Neural cell (in vitro differentiated cells): ENCODE results near the gene AUNIP. TPM values are rescaled to one million over a fixed set of nuclear protein-coding genes. Genes with fewer than 3 reads are reported as not detected.

ENCODE experiments used
- H2AFZ ChIP-seq: fragments of 200-600, 300-800 bp; sonication (generic), shearing (Covaris generic); 2 replicates; pipeline ENCODE4 v1.6.0; 2014; ENCODE audit warnings: low read depth, mild to moderate bottlenecking, antibody characterized with exemption, low read length, moderate library complexity
- H3F3A ChIP-seq: fragments of 200-600 bp; shearing (Covaris generic); 2 replicates; pipeline ENCODE4 v1.6.1; 2016; ENCODE audit warnings: mild to moderate bottlenecking, moderate library complexity, mixed read lengths, antibody characterized with exemption, low read length; ENCODE audit not compliant: insufficient read depth, poor library complexity, severe bottlenecking
- H3K27ac ChIP-seq: fragments of 200-600, 300-800 bp; sonication (generic), shearing (Covaris generic); 2 replicates; pipeline ENCODE4 v1.5.1; 2014; ENCODE audit warnings: mild to moderate bottlenecking, low read length, moderate library complexity
- H3K27me3 ChIP-seq: fragments of 300-800, 200-600 bp; sonication (generic), shearing (Covaris generic); 2 replicates; pipeline ENCODE4 v1.6.0; 2014; ENCODE audit warnings: mild to moderate bottlenecking, low read depth, low read length, moderate library complexity; ENCODE audit not compliant: insufficient read depth
- H3K36me3 ChIP-seq: fragments of 300-800, 200-600 bp; sonication (generic), shearing (Covaris generic); 2 replicates; pipeline ENCODE4 v1.5.1; 2014; ENCODE audit warnings: mild to moderate bottlenecking, antibody characterized with exemption, low read length, moderate library complexity; ENCODE audit not compliant: insufficient read depth
- H3K4me2 ChIP-seq: fragments of 300-800, 200-600 bp; sonication (generic), shearing (Covaris generic); 2 replicates; pipeline ENCODE4 v1.6.0; 2014; ENCODE audit warnings: mild to moderate bottlenecking, low read length
- H3K4me3 ChIP-seq: fragments of 300-800, 200-600 bp; sonication (generic), shearing (Covaris generic); 2 replicates; pipeline ENCODE4 v1.5.1; 2014; ENCODE audit warnings: mild to moderate bottlenecking, low read length, moderate library complexity
- H3K79me2 ChIP-seq: fragments of 200-600 bp; shearing (Covaris generic); replicated peaks from 2 replicates; pipeline ENCODE4 v1.6.0; 2014; ENCODE audit warnings: mild to moderate bottlenecking, low read length, moderate library complexity; ENCODE audit not compliant: insufficient read depth
- H3K9ac ChIP-seq: fragments of 300-800, 200-600 bp; sonication (generic), shearing (Covaris generic); 2 replicates; pipeline ENCODE4 v1.6.1; 2016; ENCODE audit warnings: mild to moderate bottlenecking, low read length, mixed read lengths
- H3K9me2 ChIP-seq: fragments of 200-600 bp; shearing (Covaris generic); 2 replicates; pipeline ENCODE4 v1.6.1; 2016; ENCODE audit warnings: mild to moderate bottlenecking, low read length, mixed read lengths; ENCODE audit not compliant: insufficient read depth
- H3K9me3 ChIP-seq: fragments of 200-600, 300-800 bp; sonication (generic), shearing (Covaris generic); 2 replicates; pipeline ENCODE4 v1.6.1; 2016; ENCODE audit warnings: mild to moderate bottlenecking, mixed run types, low read length, moderate library complexity, mixed read lengths
- H4K20me1 ChIP-seq: fragments of 200-600 bp; shearing (Covaris generic); 2 replicates; pipeline ENCODE4 v1.6.1; 2016; ENCODE audit warnings: mild to moderate bottlenecking, mixed run types; ENCODE audit not compliant: insufficient read depth
- EP300 ChIP-seq: fragments of 450-650 bp; conservative IDR thresholded peaks from 2 replicates; pipeline ENCODE4 v1.6.1; 2014; ENCODE audit warnings: antibody characterized with exemption, mild to moderate bottlenecking, moderate library complexity; ENCODE audit not compliant: poor library complexity, severe bottlenecking
- EZH2 ChIP-seq: fragments of 200-600, 300-800 bp; shearing (Covaris generic), sonication (generic); IDR thresholded peaks from 2 replicates; pipeline ENCODE4 v1.6.1; 2014; ENCODE audit warnings: antibody characterized with exemption, low read length, borderline replicate concordance, mild to moderate bottlenecking; ENCODE audit not compliant: insufficient read depth, poor library complexity, severe bottlenecking
- MXI1 ChIP-seq: fragments of 450-650 bp; conservative IDR thresholded peaks from 2 replicates; pipeline ENCODE4 v1.6.1; 2014; ENCODE audit warnings: antibody characterized with exemption, mild to moderate bottlenecking; ENCODE audit not compliant: poor library complexity, severe bottlenecking
- POLR2AphosphoS5 ChIP-seq: IDR thresholded peaks from 2 replicates; pipeline ENCODE4 v1.6.1; 2012
- RAD21 ChIP-seq: fragments of 450-650 bp; conservative IDR thresholded peaks from 2 replicates; pipeline ENCODE4 v1.6.1; 2014; ENCODE audit warnings: antibody characterized with exemption, mild to moderate bottlenecking, moderate library complexity
- SMC3 ChIP-seq: fragments of 450-650 bp; conservative IDR thresholded peaks from 2 replicates; pipeline ENCODE4 v1.6.1; 2014; ENCODE audit warnings: antibody characterized with exemption, mild to moderate bottlenecking, moderate library complexity; ENCODE audit not compliant: poor library complexity
- TAF1 ChIP-seq: IDR thresholded peaks from 2 replicates; pipeline ENCODE4 v1.6.1; 2012; ENCODE audit warnings: low read depth
- polyA plus RNA-seq: library from polyadenylated mRNA; depleted of rRNA; stranded (reverse); fragments of >200 nt; gene quantifications from 2 replicates; pipeline ENCODE4 v1.2.3, GENCODE V29; 2014
- TF ChIP-seq, protein P1 (sequence below): fragments of 450-650 bp; IDR thresholded peaks from 2 replicates; pipeline ENCODE4 v1.5.1; 2014; ENCODE audit warnings: antibody characterized with exemption, mild to moderate bottlenecking, moderate library complexity; ENCODE audit not compliant: poor library complexity, severe bottlenecking
- TF ChIP-seq, protein P2 (sequence below): IDR thresholded peaks from 2 replicates; pipeline ENCODE4 v1.6.1; 2012; ENCODE audit warnings: borderline replicate concordance

The AUNIP gene
- polyA plus RNA-seq, 1 donor from 2014 or later: 0.48 TPM

DNA sequence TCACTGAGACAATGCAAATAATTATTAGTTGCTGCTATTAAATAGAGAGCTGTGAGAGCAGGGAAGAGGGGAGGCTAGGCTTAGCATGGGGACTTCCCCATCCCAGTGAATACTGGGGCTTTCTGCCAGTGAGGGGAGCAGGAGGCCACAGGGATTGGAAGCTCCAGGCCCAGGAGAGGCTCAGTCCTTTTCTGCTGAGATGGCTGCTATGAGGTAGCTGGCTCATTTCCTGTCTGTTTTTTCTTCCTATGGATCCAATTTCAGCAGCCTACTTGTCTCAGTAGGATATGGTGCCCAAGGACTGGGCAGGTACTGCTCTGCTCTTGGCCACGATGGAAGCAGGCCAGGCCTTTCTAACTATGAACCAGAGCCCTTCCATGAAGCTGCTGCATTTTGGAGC, 37.0 kb upstream of the AUNIP start:
- H3K27ac ChIP-seq: peak overlapping the region; percentile 52
- peaks cover 25% of the 10 kb centered on the region for H3K36me3 ChIP-seq
- H3K4me3 ChIP-seq: peak overlapping the region; percentile 43
- peaks cover 6% of the 10 kb centered on the region for H3F3A ChIP-seq
- H3K79me2 ChIP-seq: peaks cover 47% of the 10 kb centered on the region
- peak overlapping the region; percentile 42 for H3K9ac ChIP-seq
- no peak overlapping the region for H2AFZ ChIP-seq
- no peaks in the 10 kb centered on the region for H3K9me3 ChIP-seq
- TF ChIP-seq, protein P1, sequence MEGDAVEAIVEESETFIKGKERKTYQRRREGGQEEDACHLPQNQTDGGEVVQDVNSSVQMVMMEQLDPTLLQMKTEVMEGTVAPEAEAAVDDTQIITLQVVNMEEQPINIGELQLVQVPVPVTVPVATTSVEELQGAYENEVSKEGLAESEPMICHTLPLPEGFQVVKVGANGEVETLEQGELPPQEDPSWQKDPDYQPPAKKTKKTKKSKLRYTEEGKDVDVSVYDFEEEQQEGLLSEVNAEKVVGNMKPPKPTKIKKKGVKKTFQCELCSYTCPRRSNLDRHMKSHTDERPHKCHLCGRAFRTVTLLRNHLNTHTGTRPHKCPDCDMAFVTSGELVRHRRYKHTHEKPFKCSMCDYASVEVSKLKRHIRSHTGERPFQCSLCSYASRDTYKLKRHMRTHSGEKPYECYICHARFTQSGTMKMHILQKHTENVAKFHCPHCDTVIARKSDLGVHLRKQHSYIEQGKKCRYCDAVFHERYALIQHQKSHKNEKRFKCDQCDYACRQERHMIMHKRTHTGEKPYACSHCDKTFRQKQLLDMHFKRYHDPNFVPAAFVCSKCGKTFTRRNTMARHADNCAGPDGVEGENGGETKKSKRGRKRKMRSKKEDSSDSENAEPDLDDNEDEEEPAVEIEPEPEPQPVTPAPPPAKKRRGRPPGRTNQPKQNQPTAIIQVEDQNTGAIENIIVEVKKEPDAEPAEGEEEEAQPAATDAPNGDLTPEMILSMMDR: no peak
- TF ChIP-seq SMC3 (no peak), MXI1 (no peak), RAD21 (no peak), POLR2AphosphoS5 (no peak)
- no peaks in the 10 kb centered on the region for H3K9me2 ChIP-seq
- H3K4me2 ChIP-seq: no peak overlapping the region
- H3K27me3 ChIP-seq: no peaks in the 10 kb centered on the region
- H4K20me1 ChIP-seq: peaks cover 40% of the 10 kb centered on the region

GRCh38 chr1:25895365-25895990, 36.2 kb upstream of the AUNIP start:
- peak; percentile 42 for TF ChIP-seq EP300
- peak; percentile 96 for TF ChIP-seq SMC3
- TF ChIP-seq, protein P2, sequence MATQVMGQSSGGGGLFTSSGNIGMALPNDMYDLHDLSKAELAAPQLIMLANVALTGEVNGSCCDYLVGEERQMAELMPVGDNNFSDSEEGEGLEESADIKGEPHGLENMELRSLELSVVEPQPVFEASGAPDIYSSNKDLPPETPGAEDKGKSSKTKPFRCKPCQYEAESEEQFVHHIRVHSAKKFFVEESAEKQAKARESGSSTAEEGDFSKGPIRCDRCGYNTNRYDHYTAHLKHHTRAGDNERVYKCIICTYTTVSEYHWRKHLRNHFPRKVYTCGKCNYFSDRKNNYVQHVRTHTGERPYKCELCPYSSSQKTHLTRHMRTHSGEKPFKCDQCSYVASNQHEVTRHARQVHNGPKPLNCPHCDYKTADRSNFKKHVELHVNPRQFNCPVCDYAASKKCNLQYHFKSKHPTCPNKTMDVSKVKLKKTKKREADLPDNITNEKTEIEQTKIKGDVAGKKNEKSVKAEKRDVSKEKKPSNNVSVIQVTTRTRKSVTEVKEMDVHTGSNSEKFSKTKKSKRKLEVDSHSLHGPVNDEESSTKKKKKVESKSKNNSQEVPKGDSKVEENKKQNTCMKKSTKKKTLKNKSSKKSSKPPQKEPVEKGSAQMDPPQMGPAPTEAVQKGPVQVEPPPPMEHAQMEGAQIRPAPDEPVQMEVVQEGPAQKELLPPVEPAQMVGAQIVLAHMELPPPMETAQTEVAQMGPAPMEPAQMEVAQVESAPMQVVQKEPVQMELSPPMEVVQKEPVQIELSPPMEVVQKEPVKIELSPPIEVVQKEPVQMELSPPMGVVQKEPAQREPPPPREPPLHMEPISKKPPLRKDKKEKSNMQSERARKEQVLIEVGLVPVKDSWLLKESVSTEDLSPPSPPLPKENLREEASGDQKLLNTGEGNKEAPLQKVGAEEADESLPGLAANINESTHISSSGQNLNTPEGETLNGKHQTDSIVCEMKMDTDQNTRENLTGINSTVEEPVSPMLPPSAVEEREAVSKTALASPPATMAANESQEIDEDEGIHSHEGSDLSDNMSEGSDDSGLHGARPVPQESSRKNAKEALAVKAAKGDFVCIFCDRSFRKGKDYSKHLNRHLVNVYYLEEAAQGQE: no peak
- peak; percentile 52 for TF ChIP-seq MXI1
- TF ChIP-seq EZH2: no peak
- TF ChIP-seq, protein P1: peak; percentile 99
- no peak for TF ChIP-seq TAF1
- TF ChIP-seq POLR2AphosphoS5: peak; percentile 40
- peak; percentile 98 for TF ChIP-seq RAD21
- Histone ChIP-seq H3K4me3 (peak overlapping the region; percentile 43), H3K27ac (peak overlapping the region; percentile 52), H3K9ac (peak overlapping the region; percentile 42), H3K79me2 (peaks cover 39% of the 10 kb centered on the region), H3K9me2 (no peaks in the 10 kb centered on the region), H3K4me2 (peak overlapping the region; percentile 3), H3K9me3 (no peaks in the 10 kb centered on the region), H4K20me1 (peaks cover 37% of the 10 kb centered on the region), H2AFZ (no peak overlapping the region), H3K27me3 (no peaks in the 10 kb centered on the region), H3F3A (peaks cover 6% of the 10 kb centered on the region), H3K36me3 (peaks cover 25% of the 10 kb centered on the region)
